Transverse colon (tissue), 4 donors: ENCODE results near the gene TENT5C.

Experiments used
- EP300 ChIP-seq: sonication (generic); formaldehyde crosslinking; IDR thresholded peaks from one replicate; pipeline ENCODE4 v1.6.1; 2017; ENCODE audit warnings: antibody characterized with exemption, low read depth
- POLR2A ChIP-seq: fragments of 450-650 bp; IDR thresholded peaks from one replicate; pipeline ENCODE4 v1.6.1; 2016; ENCODE audit warnings: antibody characterized with exemption, mild to moderate bottlenecking, moderate library complexity
- POLR2AphosphoS5 ChIP-seq, 3 donors: sonication (generic); formaldehyde crosslinking; IDR thresholded peaks; one replicate each; pipeline ENCODE4 v1.6.1; 2016; ENCODE audit warnings: antibody characterized with exemption in 3 of 3
- TF ChIP-seq, protein P1 (sequence below), 5 experiments: fragments of 200-600 bp in 3 of 5; fragments of 450-650 bp in 2 of 5; sonication (generic) in 3 of 5; IDR thresholded peaks; 1 replicate in 2 of 5; 2 replicates in 3 of 5; pipeline ENCODE4 v1.5.1; 2016 to 2017; ENCODE audit warnings: antibody characterized with exemption in 5 of 5, inconsistent platforms in 3 of 5, mild to moderate bottlenecking in 2 of 5, moderate library complexity in 1 of 5

DNA sequence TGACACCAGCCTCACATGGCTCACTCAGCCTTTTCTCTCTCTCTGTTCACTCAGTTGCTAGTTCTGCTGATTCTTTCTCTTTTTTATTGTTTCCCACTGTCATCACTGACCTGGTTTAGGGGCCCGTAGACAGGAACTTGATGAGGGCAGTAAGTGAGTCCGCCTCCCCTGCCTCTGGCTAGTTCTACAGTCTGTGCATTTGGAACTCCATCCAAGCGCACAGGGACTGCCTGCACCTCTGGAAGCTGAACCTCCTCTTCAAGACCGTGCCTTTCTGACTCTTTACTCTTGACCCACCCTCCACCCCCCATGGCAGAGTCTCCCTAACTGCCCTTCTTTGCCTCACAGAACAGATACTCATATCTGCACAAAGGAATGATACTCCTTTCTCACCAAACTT is 4.2 kb downstream of the TENT5C start:
- TF ChIP-seq, protein P1, sequence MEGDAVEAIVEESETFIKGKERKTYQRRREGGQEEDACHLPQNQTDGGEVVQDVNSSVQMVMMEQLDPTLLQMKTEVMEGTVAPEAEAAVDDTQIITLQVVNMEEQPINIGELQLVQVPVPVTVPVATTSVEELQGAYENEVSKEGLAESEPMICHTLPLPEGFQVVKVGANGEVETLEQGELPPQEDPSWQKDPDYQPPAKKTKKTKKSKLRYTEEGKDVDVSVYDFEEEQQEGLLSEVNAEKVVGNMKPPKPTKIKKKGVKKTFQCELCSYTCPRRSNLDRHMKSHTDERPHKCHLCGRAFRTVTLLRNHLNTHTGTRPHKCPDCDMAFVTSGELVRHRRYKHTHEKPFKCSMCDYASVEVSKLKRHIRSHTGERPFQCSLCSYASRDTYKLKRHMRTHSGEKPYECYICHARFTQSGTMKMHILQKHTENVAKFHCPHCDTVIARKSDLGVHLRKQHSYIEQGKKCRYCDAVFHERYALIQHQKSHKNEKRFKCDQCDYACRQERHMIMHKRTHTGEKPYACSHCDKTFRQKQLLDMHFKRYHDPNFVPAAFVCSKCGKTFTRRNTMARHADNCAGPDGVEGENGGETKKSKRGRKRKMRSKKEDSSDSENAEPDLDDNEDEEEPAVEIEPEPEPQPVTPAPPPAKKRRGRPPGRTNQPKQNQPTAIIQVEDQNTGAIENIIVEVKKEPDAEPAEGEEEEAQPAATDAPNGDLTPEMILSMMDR (IDR thresholded peaks at IDR 0.05), result no peak
- no peak for TF ChIP-seq POLR2A
- no peak for TF ChIP-seq POLR2AphosphoS5 (IDR thresholded peaks at IDR 0.05)
- TF ChIP-seq EP300, result no peak
